ENCODE results near the gene UGGT2.
"Not testable (repeated sequence)": the region's sequence is repeated elsewhere in the genome, so short reads cannot be mapped to it uniquely, and the experiment has no call there.

Gene UGGT2

DNA sequence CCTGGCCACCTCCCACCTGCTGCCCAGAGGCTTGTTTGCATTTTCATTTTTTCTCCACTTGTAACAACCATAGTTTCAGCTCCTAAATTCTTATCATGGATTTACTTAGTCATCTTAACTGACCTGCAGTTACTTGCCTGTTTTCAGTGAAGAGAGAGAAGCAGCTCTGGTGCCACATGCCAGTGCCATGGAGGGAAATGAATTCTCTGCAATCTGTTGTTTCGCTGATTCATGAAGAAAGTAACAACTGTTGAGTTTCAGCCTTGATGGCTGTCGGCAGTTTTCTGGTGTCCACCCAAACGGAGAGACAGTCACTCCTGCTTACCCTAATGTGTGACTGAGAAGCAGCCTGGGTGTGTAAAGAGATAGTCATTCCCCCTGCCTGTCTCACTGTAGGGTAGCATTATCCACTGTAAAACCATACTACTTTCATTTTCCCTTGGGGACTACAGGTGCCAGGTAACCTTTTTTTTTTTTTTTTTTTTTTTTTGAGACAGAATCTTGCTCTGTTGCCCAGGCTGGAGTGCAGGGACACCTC, 260.1 kb downstream of the UGGT2 start:
- DNase-seq (ENCODE audit: low spot score), result no peak

- DNase-seq (ENCODE audit: low spot score), result no peak
Observed at GRCh38 chr13:95791084-95791722, 262.0 kb downstream of the UGGT2 start.

DNA sequence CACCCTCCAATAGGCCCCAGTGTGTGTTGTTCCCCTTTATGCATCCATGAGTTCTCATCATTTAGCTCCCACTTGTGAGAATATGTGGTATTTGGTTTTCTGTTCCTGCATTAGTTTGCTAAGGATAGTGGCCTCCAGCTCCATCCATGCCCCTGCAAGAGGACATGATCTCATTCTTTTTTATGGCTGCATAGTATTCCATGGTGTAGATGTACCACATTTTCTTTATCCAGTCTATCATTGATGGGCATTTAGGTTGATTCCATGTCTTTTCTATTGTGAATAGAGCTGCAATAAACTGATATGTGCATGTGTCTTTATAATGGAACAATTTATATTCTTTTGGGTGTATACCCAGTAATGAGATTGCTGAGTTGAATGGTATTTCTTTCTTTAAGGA, 263.9 kb downstream of the UGGT2 start:
- not testable (repeated sequence) for DNase-seq (ENCODE audit: low spot score)

- no peak for DNase-seq (ENCODE audit: low spot score)
Observed at GRCh38 chr13:95788100-95788463, 265.1 kb downstream of the UGGT2 start.

- no peak for DNase-seq (ENCODE audit: low spot score)
Observed at GRCh38 chr13:95787356-95788099, 265.7 kb downstream of the UGGT2 start.

GRCh38 chr13:95784900-95785290, 268.3 kb downstream of the UGGT2 start:
- DNase-seq (ENCODE audit: low spot score), result no peak

DNA sequence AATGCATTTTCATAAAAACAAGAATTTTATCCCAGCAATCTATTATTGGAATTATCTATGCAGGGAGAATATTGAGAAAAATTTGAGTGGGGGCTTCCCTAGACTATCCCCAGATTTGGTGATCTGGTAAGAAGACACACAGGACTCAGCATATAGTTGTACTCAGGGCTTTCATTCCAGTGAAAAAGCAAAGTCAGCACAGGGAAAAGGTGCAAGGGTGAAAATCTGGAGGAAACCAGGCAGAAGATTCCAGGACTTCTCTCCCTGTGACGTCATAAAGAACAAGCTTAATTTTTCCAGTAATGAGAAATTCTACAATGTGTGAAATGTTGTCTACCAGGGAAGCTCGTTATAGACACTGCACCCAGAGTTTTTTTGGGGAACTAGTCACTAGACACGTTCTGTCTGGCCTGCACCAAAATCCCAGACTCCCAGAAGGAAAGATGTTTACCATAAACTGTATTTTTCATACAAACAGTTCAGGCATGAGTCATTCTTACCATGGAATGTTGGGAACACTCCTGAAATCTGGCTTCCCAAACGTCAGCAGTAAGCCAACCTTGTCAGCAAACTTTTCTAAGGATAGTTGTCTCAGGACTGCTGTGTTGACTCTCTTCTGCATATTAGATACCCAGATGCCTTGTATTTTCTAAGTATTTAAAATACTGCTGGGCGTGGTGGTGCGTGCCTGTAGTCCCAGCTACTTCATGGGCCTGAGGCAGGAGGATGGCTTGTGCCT, 268.9 kb downstream of the UGGT2 start:
- DNase-seq (ENCODE audit: low spot score), result no peak

GRCh38 chr13:95783747-95784146, 269.5 kb downstream of the UGGT2 start:
- no peak for DNase-seq (ENCODE audit: low spot score)

DNA sequence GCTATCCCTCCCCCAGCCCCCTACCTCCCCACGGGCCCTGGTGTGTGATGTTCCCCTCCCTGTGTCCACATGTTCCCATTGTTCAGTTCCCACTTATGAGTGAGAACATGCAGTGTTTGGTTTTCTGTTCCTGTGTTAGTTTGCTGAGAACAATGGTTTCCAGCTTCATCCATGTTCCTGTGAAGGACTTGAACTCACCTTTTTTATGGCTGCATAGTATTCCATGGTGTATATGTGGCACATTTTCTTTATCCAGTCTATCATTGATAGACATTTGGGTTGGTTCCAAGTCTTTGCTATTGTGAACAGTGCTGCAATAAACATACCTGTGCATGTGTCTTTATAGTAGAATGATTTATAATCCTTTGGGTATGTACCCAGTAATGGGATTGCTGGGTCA, 271.3 kb downstream of the UGGT2 start:
- not testable (repeated sequence) for DNase-seq (ENCODE audit: low spot score)

DNA sequence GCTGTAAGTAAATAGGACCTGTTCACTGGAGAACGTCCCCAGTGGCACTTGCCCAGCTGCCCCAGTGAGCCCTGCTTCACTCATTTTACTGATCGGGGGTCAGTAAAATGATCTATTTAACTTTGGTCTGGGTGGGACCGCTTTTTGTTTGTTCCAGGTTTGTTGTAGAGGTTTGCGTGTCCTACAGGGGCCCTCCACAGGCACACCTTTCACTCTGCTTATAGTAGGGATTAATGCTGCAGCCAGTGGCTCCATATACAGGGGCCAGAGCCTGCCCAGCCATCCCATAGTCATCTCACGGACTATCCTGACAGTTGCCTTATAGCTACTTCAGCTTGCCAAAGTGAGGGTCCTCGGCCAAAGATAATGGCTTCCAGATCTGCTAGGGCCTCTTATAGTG, 272.2 kb downstream of the UGGT2 start:
- no peak for DNase-seq (ENCODE audit: low spot score)

GRCh38 chr13:95779522-95779921, 273.7 kb downstream of the UGGT2 start:
- no peak for DNase-seq (ENCODE audit: low spot score)

DNA sequence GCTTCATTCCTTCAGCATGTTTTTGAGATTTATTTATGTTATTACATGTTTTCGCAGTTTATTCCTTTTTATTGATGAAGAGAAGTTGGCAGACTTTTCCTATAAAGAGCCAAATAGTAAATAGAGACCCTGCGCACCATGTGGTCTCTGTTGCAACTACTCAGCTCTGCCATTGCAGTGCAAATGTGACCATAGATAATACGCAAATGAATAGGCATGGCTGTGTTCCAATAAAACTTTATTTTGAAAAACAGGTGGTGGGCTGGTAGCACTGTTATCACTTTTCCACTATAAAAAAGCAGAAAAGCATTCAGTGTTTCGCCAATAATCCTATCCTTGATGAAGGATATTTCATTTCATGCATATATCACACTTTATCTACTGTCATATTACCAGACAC, 281.3 kb downstream of the UGGT2 start:
- DNase-seq (ENCODE audit: low spot score), result no peak

DNA sequence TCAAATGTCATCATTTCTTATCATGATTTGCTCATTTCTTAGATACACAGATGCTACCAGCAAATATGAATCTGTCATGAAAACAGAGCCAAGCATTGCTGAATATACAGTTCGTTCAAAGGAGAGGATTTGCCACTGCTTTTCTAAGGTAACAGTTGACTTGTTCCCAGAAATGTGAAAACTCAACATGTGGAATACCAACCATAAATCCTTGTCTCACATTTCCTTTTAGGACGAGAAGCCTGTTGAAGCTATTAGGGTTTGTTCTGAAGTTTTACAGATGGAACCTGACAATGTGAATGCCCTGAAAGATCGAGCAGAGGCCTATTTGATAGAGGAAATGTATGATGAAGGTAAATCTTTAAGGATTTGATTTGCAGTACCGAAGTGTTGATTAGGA, 289.6 kb downstream of the UGGT2 start:
- DNase-seq (ENCODE audit: low spot score), result no peak

GRCh38 chr13:95762626-95763025, 290.6 kb downstream of the UGGT2 start:
- not testable (repeated sequence) for DNase-seq (ENCODE audit: low spot score)

DNA sequence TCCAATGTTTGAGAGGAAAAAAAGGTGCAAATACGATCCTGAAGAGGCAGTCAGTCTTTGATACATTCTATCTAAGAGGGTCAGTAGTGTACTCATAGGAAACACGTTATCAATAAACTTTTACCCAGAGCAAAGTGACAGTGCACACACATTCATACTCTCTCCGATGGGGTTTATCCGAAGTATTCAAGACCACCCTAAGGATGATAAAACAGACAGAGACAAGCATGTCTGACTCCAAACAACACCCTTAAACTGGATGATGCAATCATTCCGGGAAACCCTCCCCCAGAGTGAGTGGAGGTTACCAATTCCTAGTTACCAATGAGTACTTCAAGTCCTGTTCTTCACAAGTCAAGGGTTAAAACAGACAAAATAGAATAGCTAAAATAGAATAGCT, 297.1 kb downstream of the UGGT2 start:
- no peak for DNase-seq (ENCODE audit: low spot score)

GRCh38 chr13:95754069-95754468, 299.1 kb downstream of the UGGT2 start:
- no peak for DNase-seq (ENCODE audit: low spot score)

DNA sequence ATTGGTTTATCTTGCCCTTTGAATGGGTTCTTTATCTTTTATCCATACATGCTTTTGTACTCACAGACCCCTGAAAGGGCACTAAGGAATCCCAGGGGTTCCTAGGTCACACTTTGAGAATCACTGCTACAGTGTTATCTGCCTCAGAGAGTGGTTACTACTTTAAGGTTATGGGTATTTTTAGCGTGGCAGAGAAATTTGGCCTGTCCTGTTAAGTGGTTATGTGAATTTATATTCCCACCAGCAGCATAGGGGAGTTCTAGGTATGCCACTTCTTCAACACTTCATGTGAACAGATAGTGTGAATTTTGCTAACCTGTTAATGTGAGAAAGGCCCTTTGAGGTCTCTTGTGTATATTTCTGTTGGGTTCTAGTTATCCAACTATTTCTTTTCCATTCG, 300.5 kb downstream of the UGGT2 start:
- DNase-seq (ENCODE audit: low spot score), result no peak

Data from hematopoietic multipotent progenitor cell treated with erythropoietin and hydrocortisone succinate and interleukin-3 and kit ligand, for 15 days (in vitro differentiated cells).